Activated naive CD4-positive, alpha-beta T cell treated with anti-CD3 and anti-CD28 coated beads for 36 hours (primary cell): ENCODE data around the gene KCNIP1. TPM values are rescaled to one million over a fixed set of nuclear protein-coding genes. Genes with fewer than 3 reads are reported as not detected.

ENCODE experiments used
- CTCF ChIA-PET: fragments of 350-600 bp; sonication (Branson Sonifier 250); formaldehyde crosslinking; loops from one replicate; lab custom pipeline; 2021; ENCODE audit warnings: antibody characterized with exemption; lab: Charles Lee
- DNase-seq: peaks from one replicate; pipeline ENCODE4 v3.0.0-alpha.2; 2020
- H3K27ac Mint-ChIP-seq: one replicate; pipeline ENCODE4 v1.8.0; 2021; ENCODE audit warnings: mild to moderate bottlenecking, mixed read lengths
- H3K27me3 Mint-ChIP-seq: one replicate; pipeline ENCODE4 v1.8.0; 2021; ENCODE audit warnings: low read depth, mixed read lengths
- H3K36me3 Mint-ChIP-seq: one replicate; pipeline ENCODE4 v1.8.0; 2021; ENCODE audit warnings: low read depth, mixed read lengths
- H3K4me1 Mint-ChIP-seq: one replicate; pipeline ENCODE4 v1.8.0; 2021; ENCODE audit warnings: low read depth, mixed read lengths
- H3K4me3 Mint-ChIP-seq: one replicate; pipeline ENCODE4 v1.8.0; 2021; ENCODE audit warnings: mild to moderate bottlenecking, moderate library complexity, mixed read lengths
- H3K9me3 Mint-ChIP-seq: one replicate; pipeline ENCODE4 v1.8.0; 2021; ENCODE audit warnings: mixed read lengths
- intact Hi-C: fragments of 100-400 bp; cut with micrococcal nuclease; formaldehyde crosslinking; loops from one replicate; pipeline ENCODE4 v1.15.1; 2023
- total RNA-seq, 2 experiments: library from RNA; stranded (reverse); gene quantifications; one replicate each; pipeline ENCODE4 v1.2.3, GENCODE V29; 2021

KCNIP1 gene
- total RNA-seq, 2 experiments from 2014 or later, result not detected

- H3K4me3 Mint-ChIP-seq, result no peak overlapping the region
- no peak overlapping the region for H3K27ac Mint-ChIP-seq
- peaks cover 18% of the 10 kb centered on the region for H3K27me3 Mint-ChIP-seq
- no peak for DNase-seq
- no peaks in the 10 kb centered on the region for H3K9me3 Mint-ChIP-seq
- no peaks in the 10 kb centered on the region for H3K36me3 Mint-ChIP-seq
- intact Hi-C loops, result no loop called here
- CTCF ChIA-PET, result no interaction called here
- H3K4me1 Mint-ChIP-seq, result no peaks in the 10 kb centered on the region
These were observed 197.5 kb downstream of the KCNIP1 start for GRCh38 chr5:170701334-170701733.

GRCh38 chr5:170704417-170705192 is 200.8 kb downstream of the KCNIP1 start:
- intact Hi-C loops, result no loop called here
- Mint-ChIP-seq H3K27me3 (peaks cover 22% of the 10 kb centered on the region), H3K4me1 (no peaks in the 10 kb centered on the region), H3K36me3 (no peaks in the 10 kb centered on the region), H3K4me3 (no peak overlapping the region), H3K27ac (no peak overlapping the region), H3K9me3 (no peaks in the 10 kb centered on the region)
- CTCF ChIA-PET, result no interaction called here
- DNase-seq, result no peak

- Mint-ChIP-seq H3K9me3 (no peaks in the 10 kb centered on the region), H3K27ac (no peak overlapping the region), H3K27me3 (peaks cover 23% of the 10 kb centered on the region), H3K36me3 (no peaks in the 10 kb centered on the region), H3K4me1 (no peaks in the 10 kb centered on the region), H3K4me3 (no peak overlapping the region)
- no peak for DNase-seq
- CTCF ChIA-PET, result interaction anchor here (0.6 to 0.7 kb wide), 4 partner anchors 16 to 78 kb away, joined by 3 read pairs; no protein-coding TSS in a partner anchor
- intact Hi-C loops, result no loop called here
These were observed 205.8 kb downstream of the KCNIP1 start for GRCh38 chr5:170709640-170710039.

GRCh38 chr5:170711300-170711699 is 207.5 kb downstream of the KCNIP1 start:
- H3K9me3 Mint-ChIP-seq, result no peaks in the 10 kb centered on the region
- H3K27me3 Mint-ChIP-seq, result peaks cover 17% of the 10 kb centered on the region
- no peak overlapping the region for H3K27ac Mint-ChIP-seq
- H3K4me3 Mint-ChIP-seq, result no peak overlapping the region
- intact Hi-C loops, result no loop called here
- DNase-seq, result no peak
- no peaks in the 10 kb centered on the region for H3K4me1 Mint-ChIP-seq
- H3K36me3 Mint-ChIP-seq, result no peaks in the 10 kb centered on the region
- CTCF ChIA-PET, result no interaction called here

- intact Hi-C loops, result no loop called here
- no peaks in the 10 kb centered on the region for H3K9me3 Mint-ChIP-seq
- H3K27ac Mint-ChIP-seq, result no peak overlapping the region
- CTCF ChIA-PET, result no interaction called here
- H3K4me1 Mint-ChIP-seq, result no peaks in the 10 kb centered on the region
- no peak for DNase-seq
- peaks cover 8% of the 10 kb centered on the region for H3K27me3 Mint-ChIP-seq
- no peak overlapping the region for H3K4me3 Mint-ChIP-seq
- H3K36me3 Mint-ChIP-seq, result no peaks in the 10 kb centered on the region
These were observed 211.3 kb downstream of the KCNIP1 start for GRCh38 chr5:170715141-170715540.

- no peak for DNase-seq
- Mint-ChIP-seq H3K9me3 (no peaks in the 10 kb centered on the region), H3K36me3 (no peaks in the 10 kb centered on the region), H3K27me3 (peaks cover under 1% of the 10 kb centered on the region), H3K4me1 (no peaks in the 10 kb centered on the region), H3K4me3 (no peak overlapping the region), H3K27ac (no peak overlapping the region)
- CTCF ChIA-PET, result no interaction called here
- intact Hi-C loops, result no loop called here
These were observed 212.6 kb downstream of the KCNIP1 start for GRCh38 chr5:170716396-170716795.

GRCh38 chr5:170719551-170719950 is 215.7 kb downstream of the KCNIP1 start:
- Mint-ChIP-seq H3K4me3 (no peak overlapping the region), H3K36me3 (no peaks in the 10 kb centered on the region), H3K4me1 (no peaks in the 10 kb centered on the region), H3K9me3 (no peaks in the 10 kb centered on the region), H3K27me3 (peaks cover 7% of the 10 kb centered on the region), H3K27ac (no peak overlapping the region)
- no peak for DNase-seq
- intact Hi-C loops, result no loop called here
- CTCF ChIA-PET, result no interaction called here

- DNase-seq, result no peak
- CTCF ChIA-PET, result no interaction called here
- Mint-ChIP-seq H3K27me3 (peaks cover 11% of the 10 kb centered on the region), H3K9me3 (no peaks in the 10 kb centered on the region), H3K4me3 (no peak overlapping the region), H3K4me1 (no peaks in the 10 kb centered on the region), H3K27ac (no peak overlapping the region), H3K36me3 (no peaks in the 10 kb centered on the region)
- intact Hi-C loops, result no loop called here
These were observed 216.4 kb downstream of the KCNIP1 start for GRCh38 chr5:170720179-170720578.

GRCh38 chr5:170720984-170721383 is 217.2 kb downstream of the KCNIP1 start:
- no peak for DNase-seq
- H3K4me1 Mint-ChIP-seq, result no peaks in the 10 kb centered on the region
- H3K4me3 Mint-ChIP-seq, result no peak overlapping the region
- no peaks in the 10 kb centered on the region for H3K9me3 Mint-ChIP-seq
- peaks cover 13% of the 10 kb centered on the region for H3K27me3 Mint-ChIP-seq
- CTCF ChIA-PET, result no interaction called here
- H3K36me3 Mint-ChIP-seq, result no peaks in the 10 kb centered on the region
- no peak overlapping the region for H3K27ac Mint-ChIP-seq
- intact Hi-C loops, result no loop called here

- CTCF ChIA-PET, result no interaction called here
- Mint-ChIP-seq H3K9me3 (no peaks in the 10 kb centered on the region), H3K27me3 (peaks cover 13% of the 10 kb centered on the region), H3K4me3 (no peak overlapping the region), H3K36me3 (no peaks in the 10 kb centered on the region), H3K4me1 (no peaks in the 10 kb centered on the region), H3K27ac (no peak overlapping the region)
- intact Hi-C loops, result no loop called here
- DNase-seq, result no peak
These were observed 217.9 kb downstream of the KCNIP1 start for GRCh38 chr5:170721681-170722080.

GRCh38 chr5:170722316-170722715 is 218.5 kb downstream of the KCNIP1 start:
- Mint-ChIP-seq H3K27me3 (peaks cover 17% of the 10 kb centered on the region), H3K4me3 (no peak overlapping the region), H3K27ac (no peak overlapping the region), H3K4me1 (no peaks in the 10 kb centered on the region), H3K36me3 (no peaks in the 10 kb centered on the region), H3K9me3 (no peaks in the 10 kb centered on the region)
- intact Hi-C loops, result no loop called here
- DNase-seq, result no peak
- CTCF ChIA-PET, result no interaction called here

- CTCF ChIA-PET, result no interaction called here
- no peaks in the 10 kb centered on the region for H3K36me3 Mint-ChIP-seq
- intact Hi-C loops, result no loop called here
These were observed 227.2 kb downstream of the KCNIP1 start for GRCh38 chr5:170731052-170731451.

GRCh38 chr5:170732685-170733084 is 228.9 kb downstream of the KCNIP1 start:
- Mint-ChIP-seq H3K27ac (no peak overlapping the region), H3K4me3 (no peak overlapping the region), H3K27me3 (peaks cover 6% of the 10 kb centered on the region), H3K9me3 (peaks cover 6% of the 10 kb centered on the region), H3K4me1 (no peaks in the 10 kb centered on the region), H3K36me3 (no peaks in the 10 kb centered on the region)
- intact Hi-C loops, result no loop called here
- DNase-seq, result no peak
- CTCF ChIA-PET, result no interaction called here

More at GRCh38 chr5:170731052-170731451, 227.2 kb downstream of the KCNIP1 start:
- H3K4me3 Mint-ChIP-seq, result no peak overlapping the region
- no peak overlapping the region for H3K27ac Mint-ChIP-seq
- peaks cover 3% of the 10 kb centered on the region for H3K27me3 Mint-ChIP-seq
- no peaks in the 10 kb centered on the region for H3K4me1 Mint-ChIP-seq
- DNase-seq, result no peak
- peaks cover 6% of the 10 kb centered on the region for H3K9me3 Mint-ChIP-seq
